Activated naive CD8-positive, alpha-beta T cell treated with anti-CD3 and anti-CD28 coated beads, Interleukin-2, amount 50 U/mL, for 24 hours (primary cell): ENCODE measurements around the gene AP2B1.
"Not testable (repeated sequence)": the region's sequence is repeated elsewhere in the genome, so short reads cannot be mapped to it uniquely, and the experiment has no call there.

Source experiments
- ATAC-seq: fragments of 150-1000 bp; cut with Tn5 transposase; one replicate; pipeline ENCODE4 v1.10.0; 2021
- DNase-seq: peaks from one replicate; pipeline ENCODE4 v3.0.0; 2021
- H3K27ac Mint-ChIP-seq: one replicate; pipeline ENCODE4 v1.8.0; 2021; ENCODE audit warnings: mild to moderate bottlenecking, mixed read lengths
- H3K27me3 Mint-ChIP-seq: one replicate; pipeline ENCODE4 v1.8.0; 2021; ENCODE audit warnings: mixed read lengths
- H3K36me3 Mint-ChIP-seq: one replicate; pipeline ENCODE4 v1.8.0; 2021; ENCODE audit warnings: low read depth, mixed read lengths
- H3K4me1 Mint-ChIP-seq: one replicate; pipeline ENCODE4 v1.8.0; 2021; ENCODE audit warnings: mixed read lengths
- H3K4me3 Mint-ChIP-seq: one replicate; pipeline ENCODE4 v1.8.0; 2021; ENCODE audit warnings: mild to moderate bottlenecking, moderate library complexity, mixed read lengths
- H3K9me3 Mint-ChIP-seq: one replicate; pipeline ENCODE4 v1.8.0; 2021; ENCODE audit warnings: mixed read lengths

The AP2B1 gene

GRCh38 chr17:35743626-35744328 is 156.7 kb downstream of the AP2B1 start:
- Mint-ChIP-seq H3K27ac (no peak overlapping the region), H3K9me3 (no peaks in the 10 kb centered on the region), H3K4me1 (peaks cover 16% of the 10 kb centered on the region), H3K36me3 (no peaks in the 10 kb centered on the region), H3K4me3 (no peak overlapping the region), H3K27me3 (peaks cover 42% of the 10 kb centered on the region)
- DNase-seq: peak; percentile 39
- no peak for ATAC-seq

- no peak overlapping the region for H3K27ac Mint-ChIP-seq
- no peak for DNase-seq
- H3K27me3 Mint-ChIP-seq: peaks cover 49% of the 10 kb centered on the region
These were observed 157.7 kb downstream of the AP2B1 start for GRCh38 chr17:35744830-35745229.

GRCh38 chr17:35745246-35745645 is 158.1 kb downstream of the AP2B1 start:
- ATAC-seq (no peak), DNase-seq (no peak)
- no peak overlapping the region for H3K4me3 Mint-ChIP-seq
- peaks cover 28% of the 10 kb centered on the region for H3K4me1 Mint-ChIP-seq
- H3K36me3 Mint-ChIP-seq: no peaks in the 10 kb centered on the region
- no peaks in the 10 kb centered on the region for H3K9me3 Mint-ChIP-seq
- peaks cover 51% of the 10 kb centered on the region for H3K27me3 Mint-ChIP-seq
- H3K27ac Mint-ChIP-seq: no peak overlapping the region

More at GRCh38 chr17:35744830-35745229, 157.7 kb downstream of the AP2B1 start:
- Mint-ChIP-seq H3K36me3 (no peaks in the 10 kb centered on the region), H3K9me3 (no peaks in the 10 kb centered on the region), H3K4me1 (peaks cover 25% of the 10 kb centered on the region), H3K4me3 (no peak overlapping the region)
- ATAC-seq: no peak

- Mint-ChIP-seq H3K4me3 (no peak overlapping the region), H3K36me3 (no peaks in the 10 kb centered on the region), H3K9me3 (no peaks in the 10 kb centered on the region), H3K27me3 (peaks cover 53% of the 10 kb centered on the region), H3K27ac (no peak overlapping the region), H3K4me1 (peaks cover 30% of the 10 kb centered on the region)
- no peak for DNase-seq
- ATAC-seq: no peak
These were observed 158.7 kb downstream of the AP2B1 start for GRCh38 chr17:35745749-35746320.

GRCh38 chr17:35747540-35748017 is 160.5 kb downstream of the AP2B1 start:
- Mint-ChIP-seq H3K4me3 (no peak overlapping the region), H3K9me3 (no peaks in the 10 kb centered on the region), H3K27ac (no peak overlapping the region), H3K4me1 (peaks cover 26% of the 10 kb centered on the region), H3K36me3 (no peaks in the 10 kb centered on the region), H3K27me3 (peaks cover 45% of the 10 kb centered on the region)
- DNase-seq (peak; percentile 86), ATAC-seq (peak; percentile 70)

- Mint-ChIP-seq H3K4me1 (peaks cover 26% of the 10 kb centered on the region), H3K9me3 (no peaks in the 10 kb centered on the region), H3K27ac (peak overlapping the region; percentile 63), H3K36me3 (no peaks in the 10 kb centered on the region), H3K27me3 (peaks cover 40% of the 10 kb centered on the region), H3K4me3 (peak overlapping the region; percentile 16)
- DNase-seq (peak; percentile 29), ATAC-seq (peak; percentile 76)
These were observed 161.3 kb downstream of the AP2B1 start for GRCh38 chr17:35748341-35748841.

- Mint-ChIP-seq H3K4me3 (no peak overlapping the region), H3K36me3 (no peaks in the 10 kb centered on the region), H3K4me1 (peaks cover 26% of the 10 kb centered on the region), H3K27ac (no peak overlapping the region), H3K9me3 (no peaks in the 10 kb centered on the region), H3K27me3 (peaks cover 35% of the 10 kb centered on the region)
- no peak for ATAC-seq
- no peak for DNase-seq
These were observed 161.9 kb downstream of the AP2B1 start for GRCh38 chr17:35748979-35749378.

GRCh38 chr17:35749560-35750412 is 162.7 kb downstream of the AP2B1 start:
- Mint-ChIP-seq H3K4me3 (peak overlapping the region; percentile 8), H3K27me3 (peaks cover 30% of the 10 kb centered on the region), H3K4me1 (peaks cover 26% of the 10 kb centered on the region), H3K36me3 (no peaks in the 10 kb centered on the region), H3K9me3 (no peaks in the 10 kb centered on the region), H3K27ac (peak overlapping the region; percentile 54)
- DNase-seq: peak; percentile 45
- ATAC-seq: no peak

- no peak overlapping the region for H3K27ac Mint-ChIP-seq
- no peak for ATAC-seq
- peaks cover 30% of the 10 kb centered on the region for H3K27me3 Mint-ChIP-seq
- H3K9me3 Mint-ChIP-seq: no peaks in the 10 kb centered on the region
- no peak overlapping the region for H3K4me3 Mint-ChIP-seq
- H3K4me1 Mint-ChIP-seq: peaks cover 26% of the 10 kb centered on the region
- DNase-seq: no peak
- no peaks in the 10 kb centered on the region for H3K36me3 Mint-ChIP-seq
These were observed 163.6 kb downstream of the AP2B1 start for GRCh38 chr17:35750526-35751395.

- not testable (repeated sequence) for H3K9me3 Mint-ChIP-seq, H3K36me3 Mint-ChIP-seq, DNase-seq, ATAC-seq, H3K4me3 Mint-ChIP-seq, H3K27ac Mint-ChIP-seq
- Mint-ChIP-seq H3K4me1 (peaks cover 26% of the 10 kb centered on the region), H3K27me3 (peaks cover 30% of the 10 kb centered on the region)
These were observed 164.4 kb downstream of the AP2B1 start for GRCh38 chr17:35751541-35751940.

- no peak overlapping the region for H3K4me3 Mint-ChIP-seq
- H3K4me1 Mint-ChIP-seq: peaks cover 26% of the 10 kb centered on the region
- H3K27ac Mint-ChIP-seq: no peak overlapping the region
- H3K9me3 Mint-ChIP-seq: no peaks in the 10 kb centered on the region
- H3K27me3 Mint-ChIP-seq: peaks cover 30% of the 10 kb centered on the region
- H3K36me3 Mint-ChIP-seq: no peaks in the 10 kb centered on the region
- ATAC-seq (no peak), DNase-seq (no peak)
These were observed 165.3 kb downstream of the AP2B1 start for GRCh38 chr17:35752471-35752870.

- H3K36me3 Mint-ChIP-seq: no peaks in the 10 kb centered on the region
- ATAC-seq: no peak
- peaks cover 30% of the 10 kb centered on the region for H3K27me3 Mint-ChIP-seq
- H3K27ac Mint-ChIP-seq: no peak within 1 kb of the TSS
- H3K4me1 Mint-ChIP-seq: peaks cover 23% of the 10 kb centered on the region
- no peaks in the 10 kb centered on the region for H3K9me3 Mint-ChIP-seq
- DNase-seq: no peak
- no peak within 1 kb of the TSS for H3K4me3 Mint-ChIP-seq
These were observed 166.0 kb downstream of the AP2B1 start, which contains the start of gene GAS2L2 for GRCh38 chr17:35752945-35753764. GAS2L2 (minus strand) TSS chr17:35753239; CDS start chr17:35752850, 389 bp downstream.

GRCh38 chr17:35757243-35757642 is 170.1 kb downstream of the AP2B1 start:
- H3K4me1 Mint-ChIP-seq: no peaks in the 10 kb centered on the region
- H3K4me3 Mint-ChIP-seq: no peak overlapping the region
- no peaks in the 10 kb centered on the region for H3K36me3 Mint-ChIP-seq
- no peaks in the 10 kb centered on the region for H3K27me3 Mint-ChIP-seq
- H3K27ac Mint-ChIP-seq: no peak overlapping the region
- DNase-seq: no peak
- ATAC-seq: no peak
- H3K9me3 Mint-ChIP-seq: no peaks in the 10 kb centered on the region
